IPS-NIHi7 (cell line): Measurements from ENCODE around the gene GFI1B.
"Not testable (repeated sequence)": the region's sequence is repeated elsewhere in the genome, so short reads cannot be mapped to it uniquely, and the experiment has no call there.

Experiments
- DNase-seq: peaks from one replicate; pipeline ENCODE4 v3.0.0; 2012; ENCODE audit warnings: mixed read lengths; ENCODE audit errors: extremely low spot score

The GFI1B gene

GRCh38 chr9:133009906-133010582 lies 31.6 kb downstream of the GFI1B start:
- no peak for DNase-seq

DNA sequence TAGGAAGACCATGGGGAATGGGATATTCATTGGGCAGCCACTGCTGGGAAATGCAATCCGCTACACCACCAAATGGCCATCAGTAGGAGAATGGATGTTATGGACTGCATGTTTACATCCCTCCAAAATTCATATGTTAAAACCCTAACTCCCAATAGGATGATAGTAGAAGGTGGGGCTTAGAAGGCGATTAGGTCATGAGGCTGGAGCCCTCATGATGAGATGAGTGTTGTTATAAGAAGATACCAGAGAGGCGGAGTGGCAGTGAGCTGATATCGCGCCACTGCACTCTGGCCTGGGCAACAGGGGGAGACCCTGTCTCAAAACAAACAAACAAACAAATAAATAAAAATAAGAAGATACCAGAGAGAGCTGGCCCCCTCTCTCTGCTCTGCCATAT lies 36.2 kb downstream of the GFI1B start:
- no peak for DNase-seq

DNA sequence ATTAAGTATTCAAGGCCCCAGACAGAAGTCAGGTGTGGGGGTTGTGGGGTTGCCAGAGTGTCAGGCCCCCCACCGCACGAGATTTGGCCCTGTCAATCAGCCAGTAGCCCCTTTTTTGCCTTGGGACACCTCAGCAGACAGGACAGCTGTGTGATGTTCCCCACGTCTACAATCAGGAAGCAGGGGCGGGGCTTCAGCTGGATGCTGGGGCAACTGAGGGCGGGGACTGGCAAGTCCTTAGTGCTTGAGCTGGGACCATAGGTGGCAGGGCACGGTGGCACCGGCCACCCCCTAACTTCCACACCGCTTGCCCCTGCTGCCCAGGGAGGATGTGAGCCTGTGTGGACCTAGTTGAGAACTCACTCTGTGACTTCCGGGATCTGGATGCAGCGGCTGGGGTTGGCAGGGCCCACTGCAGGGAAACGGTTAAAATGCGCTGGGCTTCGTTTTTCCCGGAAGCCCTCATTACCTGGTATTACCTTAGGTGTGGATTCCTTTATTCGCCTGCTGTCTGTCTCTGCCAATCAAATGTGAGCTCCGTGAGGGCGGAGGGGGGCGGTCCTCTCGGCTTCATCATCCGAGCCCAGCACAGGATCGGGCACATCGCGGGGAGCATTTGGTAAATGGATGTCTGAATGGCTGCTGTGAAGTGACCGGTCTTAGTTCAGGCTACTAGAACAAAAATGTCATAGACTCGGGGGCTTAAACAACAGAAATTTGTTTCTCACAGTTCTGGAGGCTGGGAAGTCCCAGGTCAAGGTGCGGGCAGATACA lies 44.8 kb downstream of the GFI1B start:
- no peak for DNase-seq

DNA sequence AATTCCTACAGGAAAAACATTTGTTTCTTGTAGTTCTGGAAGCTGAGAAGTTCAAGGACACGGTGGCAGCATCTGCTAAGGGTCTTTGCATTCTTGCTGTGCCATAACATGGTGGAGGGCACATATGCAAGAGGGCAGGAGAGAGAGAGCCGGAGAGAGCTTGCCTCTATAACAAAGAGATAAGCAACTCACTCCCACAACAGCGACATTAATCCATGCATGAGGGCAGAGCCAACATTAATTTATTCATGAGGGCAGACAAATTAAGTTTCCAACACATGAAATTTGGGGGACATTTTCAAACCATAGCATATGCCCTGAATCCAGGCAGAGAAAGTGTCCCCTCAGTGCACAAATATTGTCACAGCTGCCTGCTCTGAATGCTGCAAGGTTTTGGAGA lies 47.9 kb downstream of the GFI1B start:
- no peak for DNase-seq

- no peak for DNase-seq
Observed at GRCh38 chr9:133027134-133027533, 48.6 kb downstream of the GFI1B start.

DNA sequence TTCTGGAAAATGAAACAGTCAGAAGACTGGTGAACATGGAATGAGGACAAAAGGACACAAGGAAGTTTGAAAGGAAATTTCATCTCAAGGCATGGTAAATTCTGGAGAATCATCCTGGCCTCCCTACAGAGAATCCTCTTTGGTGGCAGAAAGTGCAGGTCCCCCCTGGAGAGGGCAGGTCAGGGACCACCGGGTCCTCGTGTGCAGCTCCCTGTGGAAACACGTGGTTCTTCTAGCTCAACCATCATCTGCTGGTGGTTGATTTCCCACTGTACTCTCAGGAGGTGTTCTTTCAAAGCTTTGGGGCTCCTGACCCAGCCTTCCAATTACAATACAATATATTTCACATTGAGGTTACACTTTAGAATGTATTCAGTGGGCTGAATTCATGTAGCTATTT lies 49.7 kb downstream of the GFI1B start:
- no peak for DNase-seq

DNA sequence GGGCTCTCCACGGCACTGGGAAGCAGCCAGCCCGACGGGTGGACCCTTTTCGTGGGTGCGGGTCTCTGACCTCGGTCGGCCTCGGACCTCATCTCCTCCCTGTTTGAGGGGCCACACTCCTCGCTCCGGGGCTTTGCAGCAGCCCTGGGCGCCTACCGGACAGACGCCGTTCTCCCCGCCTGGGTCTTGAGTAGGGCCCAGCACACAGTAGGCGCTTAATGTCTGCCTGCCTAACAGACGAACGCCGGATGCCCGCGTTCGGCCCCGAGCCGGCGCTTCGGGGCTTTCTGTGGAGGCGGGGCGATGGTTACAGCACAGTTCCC lies 51.5 kb downstream of the GFI1B start:
- peak; percentile 31 for DNase-seq

DNA sequence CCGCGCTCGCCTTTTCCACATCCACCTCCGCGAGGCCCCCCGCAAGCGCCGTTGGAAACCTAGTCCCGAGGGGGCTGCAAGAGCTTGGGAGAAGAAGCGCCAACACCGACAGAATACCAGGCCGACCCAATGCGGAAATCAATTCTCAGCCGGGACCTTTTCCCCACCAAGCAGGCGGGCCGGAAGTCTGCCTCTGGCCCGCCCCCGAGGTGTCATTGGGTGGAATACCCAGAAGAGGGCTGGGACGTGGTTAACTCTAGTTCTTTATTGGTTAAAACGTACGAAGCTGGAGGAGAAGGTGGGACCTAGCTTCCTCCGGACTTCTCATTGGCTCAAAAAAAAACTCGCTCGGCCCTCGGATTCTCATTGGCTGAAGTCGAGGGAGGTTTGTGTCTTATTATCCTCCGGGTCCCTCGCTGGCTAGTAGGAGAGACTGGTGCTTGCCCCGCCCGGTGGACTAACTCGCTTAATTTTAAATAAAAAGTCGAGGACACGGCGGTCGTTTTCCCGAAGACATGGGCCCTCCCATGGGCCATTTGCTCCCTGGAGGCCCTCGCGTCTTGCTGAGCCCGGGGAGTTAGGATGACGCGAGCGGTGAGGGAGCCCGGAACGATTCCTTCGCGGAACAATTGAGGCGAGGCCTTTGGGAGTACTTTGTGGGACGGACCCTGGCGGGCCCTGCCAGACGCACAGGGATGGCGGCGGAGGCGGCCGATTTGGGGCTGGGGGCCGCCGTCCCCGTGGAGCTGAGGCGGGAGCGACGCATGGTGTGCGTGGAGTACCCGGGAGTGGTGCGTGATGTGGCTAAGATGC lies 52.0 kb downstream of the GFI1B start, which contains the start of gene GTF3C5:
Gene GTF3C5 (plus strand): TSS at position 681 of the 813 bp plus-strand sequence. CDS start 15 bp downstream, at position 696.
- peak; percentile 100 for DNase-seq

DNA sequence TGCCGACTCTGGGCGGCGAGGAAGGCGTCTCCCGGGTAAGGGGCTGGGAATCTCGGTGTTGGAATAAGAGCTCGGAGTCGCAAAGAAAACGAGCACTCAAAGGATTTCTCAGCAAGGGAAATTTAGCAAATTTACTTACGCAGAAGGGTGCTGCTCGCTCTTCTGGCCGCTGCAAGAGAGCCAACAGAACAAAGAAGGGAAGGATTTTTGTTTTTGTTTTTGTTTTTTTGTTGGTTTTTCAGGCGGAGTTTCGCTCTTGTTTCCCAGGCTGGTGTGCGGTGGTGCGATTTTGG lies 52.6 kb downstream of the GFI1B start:
- DNase-seq, result no peak

- no peak for DNase-seq
Observed at GRCh38 chr9:133031496-133031911, 53.0 kb downstream of the GFI1B start.

GRCh38 chr9:133032171-133032570 lies 53.7 kb downstream of the GFI1B start:
- DNase-seq, result no peak

GRCh38 chr9:133035669-133036068 lies 57.2 kb downstream of the GFI1B start:
- DNase-seq, result no peak

DNA sequence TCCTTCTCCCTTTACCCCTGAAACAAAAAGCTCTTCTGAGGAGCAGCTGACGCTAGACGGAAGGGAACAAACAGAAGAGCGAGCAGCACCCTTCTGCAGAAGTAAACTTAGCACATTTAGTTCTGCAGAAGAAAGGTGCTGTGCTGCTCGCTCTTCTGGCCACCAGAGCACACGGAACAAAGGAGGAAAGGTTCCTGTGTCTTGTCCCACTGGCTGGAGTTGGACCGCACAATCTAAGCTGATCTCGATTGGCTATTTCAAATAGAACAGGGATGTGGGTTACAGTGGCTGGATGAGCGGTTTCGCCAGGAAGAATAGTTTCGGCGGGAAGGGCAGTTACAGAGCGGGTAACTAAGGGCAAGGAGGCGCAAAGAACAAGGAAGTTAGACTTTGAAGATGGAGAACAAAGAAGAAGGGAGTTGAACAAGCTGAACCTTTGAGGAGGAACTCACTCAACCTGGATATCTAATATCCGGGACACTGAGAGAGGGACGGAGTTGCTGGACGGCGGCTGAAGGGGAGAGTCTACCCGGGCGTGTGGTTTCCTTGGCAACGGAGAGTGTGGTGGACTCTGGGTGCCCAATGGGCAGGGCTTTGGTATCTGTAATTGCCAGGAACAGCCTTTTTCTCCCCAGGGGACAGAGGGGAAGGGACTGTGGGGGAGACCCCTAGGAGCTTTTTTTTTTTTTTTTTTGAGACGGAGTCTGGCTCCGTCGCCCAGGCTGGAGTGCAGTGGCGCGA lies 59.5 kb downstream of the GFI1B start:
- DNase-seq, result no peak

GRCh38 chr9:133040892-133041479 lies 62.5 kb downstream of the GFI1B start:
- not testable (repeated sequence) for DNase-seq
